Activated T-helper 1 cell treated with anti-CD3 and anti-CD28 coated beads, Interleukin-2, amount 50 U/mL, for 16 hours (primary cell): Measurements from ENCODE around the gene INPP5A.

Experiments
- DNase-seq, 2 donors: peaks; one replicate each; pipeline ENCODE4 v3.0.0-alpha.2; 2020; ENCODE audit warnings: low read depth in 1 of 2, low spot score in 1 of 2

Gene INPP5A

DNA sequence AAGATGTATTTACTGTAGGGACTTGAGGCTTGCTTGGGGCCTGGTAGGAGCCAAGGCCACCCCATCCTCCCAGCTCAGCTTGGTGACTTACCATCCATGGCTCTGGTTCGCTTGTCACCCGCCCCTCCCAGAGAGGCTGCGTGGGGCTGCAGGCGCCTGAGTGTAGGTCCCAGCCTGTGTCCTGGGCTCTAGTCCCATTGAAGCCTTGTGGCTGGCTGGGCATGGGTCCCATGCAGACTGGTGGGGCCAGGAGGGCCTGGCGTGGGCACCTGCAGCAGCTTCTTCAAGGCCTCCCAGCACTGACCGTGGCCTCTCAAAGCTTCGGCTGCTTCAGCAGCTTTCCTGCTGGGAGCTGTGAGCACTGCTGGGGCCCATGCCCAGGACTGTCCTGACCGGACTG is 118.1 kb downstream of the INPP5A start:
- DNase-seq: no peak

DNA sequence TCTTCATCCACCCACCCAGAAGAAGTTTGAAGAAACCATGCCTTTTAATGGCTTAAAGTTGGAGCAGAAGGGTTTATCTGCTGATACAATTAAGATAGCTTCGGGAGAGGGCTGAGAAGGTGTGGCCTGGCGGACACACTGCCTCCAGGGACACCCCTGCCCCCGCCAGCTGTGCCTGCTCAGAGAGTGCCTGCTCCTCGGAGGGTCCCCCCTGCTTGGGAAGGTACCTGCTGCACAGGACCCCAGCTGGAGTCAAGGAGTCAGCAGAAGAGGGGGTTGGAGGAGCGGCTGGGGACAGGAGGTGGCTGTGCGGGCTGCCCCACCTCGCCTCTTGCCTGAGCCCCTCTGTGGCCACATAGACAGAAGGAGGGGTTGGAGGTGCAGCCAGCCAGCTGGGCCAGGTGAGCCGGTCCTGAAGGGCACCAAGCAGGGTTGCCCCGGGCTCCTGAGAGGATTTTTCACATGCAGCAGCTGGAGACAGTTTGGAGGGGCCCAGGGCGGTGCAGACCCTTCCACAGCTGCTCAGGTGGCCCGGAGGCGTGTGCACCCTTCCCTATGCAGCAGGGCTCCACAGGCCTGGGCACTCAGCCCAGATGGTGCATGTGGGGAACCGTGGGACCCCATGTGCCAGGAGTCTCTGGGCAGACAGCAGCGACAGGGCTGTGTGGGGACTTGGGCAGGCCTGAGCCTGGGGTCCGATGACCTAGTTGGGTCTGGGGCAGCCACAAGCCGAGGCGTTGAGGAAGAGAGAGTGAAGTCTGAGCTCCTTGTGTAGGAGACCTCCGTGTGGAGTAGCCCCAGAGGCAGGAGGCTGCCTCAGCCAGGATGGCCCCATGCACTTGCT is 118.9 kb downstream of the INPP5A start:
- no peak for DNase-seq

DNA sequence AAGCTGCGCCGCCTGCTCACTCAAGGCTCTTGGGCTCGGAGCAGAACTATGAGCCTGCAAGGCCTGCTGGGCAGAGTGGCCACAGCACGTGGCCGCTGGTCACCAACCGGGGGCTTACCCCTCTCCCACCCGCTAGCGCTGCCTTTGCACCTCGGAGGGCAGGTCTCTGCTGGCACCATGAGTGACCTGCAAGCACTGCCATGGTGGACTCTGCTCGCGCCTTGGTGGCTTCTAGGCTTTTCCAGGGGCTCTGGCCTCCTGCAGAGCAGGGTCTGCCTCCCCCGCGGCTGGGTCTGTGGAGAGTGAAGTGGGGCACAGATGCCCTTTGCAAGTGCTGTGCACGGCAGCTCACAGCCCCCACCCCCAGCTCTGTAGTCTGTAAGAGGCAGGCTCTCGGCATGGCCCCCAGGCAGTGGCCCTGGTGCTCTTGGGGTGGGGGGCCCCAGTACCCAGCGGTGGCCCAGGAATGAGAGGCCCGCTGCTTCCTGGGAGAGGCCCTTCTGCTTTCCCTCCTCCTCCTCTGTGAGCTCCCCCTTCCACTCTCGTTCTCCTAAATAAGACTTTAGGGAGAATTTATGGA is 119.6 kb downstream of the INPP5A start:
- DNase-seq: no peak

DNA sequence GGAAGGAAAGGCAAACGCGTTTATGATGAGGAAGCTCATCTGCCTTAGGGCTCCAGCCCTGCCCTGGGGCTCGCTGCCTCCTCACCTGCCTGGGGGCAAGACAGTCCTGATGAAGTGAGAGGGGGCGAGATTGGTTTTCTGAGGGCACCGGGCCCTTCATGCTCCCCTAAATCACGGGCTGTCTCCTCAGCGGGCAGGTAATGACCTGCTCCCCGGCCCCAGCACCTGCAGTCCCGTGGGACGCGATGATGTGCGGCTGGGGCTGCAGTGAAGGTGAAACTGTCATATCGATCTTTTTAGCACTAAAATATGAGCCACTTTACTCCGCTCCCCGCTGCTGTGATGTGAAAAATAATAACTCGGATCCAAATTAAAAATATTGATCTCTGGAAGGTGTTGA is 120.2 kb downstream of the INPP5A start:
- no peak for DNase-seq

DNA sequence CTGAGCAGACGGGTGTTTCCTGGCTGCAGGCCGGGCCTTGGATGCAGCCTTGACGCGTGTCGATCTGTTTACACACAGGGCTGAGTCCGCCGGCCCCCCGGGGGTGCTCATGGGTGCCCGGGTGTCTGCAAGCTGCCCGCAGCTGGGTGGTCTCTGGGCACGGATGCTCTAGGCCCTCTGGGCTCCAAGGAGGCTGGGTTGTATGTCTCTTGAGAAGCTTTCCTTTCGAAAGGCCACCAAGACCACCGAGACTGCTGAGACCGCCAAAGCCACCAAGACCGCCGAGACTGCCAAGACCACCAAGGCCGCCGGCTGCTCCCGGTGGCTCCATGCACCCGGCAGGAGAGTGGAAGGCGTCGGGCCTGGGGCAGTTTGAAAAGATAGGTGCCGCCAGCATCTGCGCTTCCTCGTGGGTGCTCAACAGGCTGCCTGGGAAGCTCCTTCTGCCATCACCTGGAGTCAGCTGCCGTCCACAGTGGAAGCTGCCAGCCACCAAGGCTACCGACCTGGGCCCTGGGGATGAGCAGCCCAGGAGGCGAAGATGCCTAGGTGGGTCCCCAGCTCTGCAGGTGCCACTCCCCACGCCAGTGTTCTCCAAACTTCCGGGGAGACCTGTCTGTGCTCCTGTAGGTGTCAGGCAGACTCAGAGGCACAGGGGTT is 121.1 kb downstream of the INPP5A start:
- no peak for DNase-seq

DNA sequence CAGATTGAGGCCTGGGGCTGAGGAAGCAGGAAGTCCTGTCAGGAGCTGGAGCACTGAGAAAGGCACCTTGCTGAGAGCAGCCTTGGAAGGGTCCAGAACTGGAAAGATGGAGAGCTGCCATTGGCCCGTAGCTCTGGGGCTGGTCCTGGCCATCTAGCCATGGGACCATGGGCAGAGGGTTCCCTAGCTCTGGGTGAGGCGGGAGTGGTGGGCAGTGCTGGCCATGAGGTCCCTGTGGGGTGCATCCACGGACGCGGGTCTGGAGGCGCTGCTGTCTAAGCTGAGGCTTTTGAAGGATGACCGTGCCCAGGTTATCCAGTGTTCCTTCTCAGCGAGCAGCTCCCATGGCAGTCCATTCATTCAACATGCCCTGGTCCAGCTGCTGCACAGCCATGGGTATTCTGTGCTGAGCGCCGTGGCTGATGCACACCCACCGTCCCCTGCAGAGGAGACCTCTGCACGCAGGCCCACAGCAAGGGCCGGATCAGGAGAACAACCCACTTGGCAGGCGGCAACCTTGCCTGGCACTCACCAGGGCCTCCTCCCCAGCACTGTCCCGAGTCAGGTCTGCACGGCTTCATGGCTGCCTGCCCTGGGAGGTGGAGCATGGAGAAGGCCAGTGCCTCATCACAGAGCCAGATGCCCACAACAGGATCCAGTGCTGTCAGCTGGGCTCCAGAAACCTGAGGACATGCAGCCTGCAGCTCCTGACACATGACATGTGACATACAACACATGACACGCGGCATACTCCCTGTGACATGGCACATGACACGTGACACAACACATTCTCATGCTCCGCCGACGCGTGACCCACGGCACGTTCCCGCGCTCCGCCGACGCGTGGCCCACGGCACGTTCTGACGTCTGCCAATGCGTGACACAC is 121.9 kb downstream of the INPP5A start:
- DNase-seq: no peak

DNA sequence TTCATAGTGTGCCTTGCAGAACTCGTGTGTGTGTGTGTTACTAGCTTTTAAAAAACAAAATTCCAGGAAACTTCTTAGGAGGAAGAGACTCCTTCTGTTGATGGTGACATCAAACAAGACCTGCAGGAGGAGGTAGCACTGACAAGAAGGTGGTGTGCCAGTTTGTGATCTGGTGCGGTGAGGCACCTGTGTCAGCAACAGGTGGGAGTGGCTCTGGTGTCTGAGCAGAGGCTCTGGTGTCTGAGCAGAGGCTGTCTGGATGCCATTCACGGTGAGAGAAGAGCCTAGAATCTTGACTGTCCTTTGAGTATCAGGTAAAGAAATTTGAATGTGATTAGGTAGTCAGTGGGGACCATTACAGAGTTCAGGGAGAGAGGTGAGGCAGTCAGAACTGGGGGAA is 122.8 kb downstream of the INPP5A start:
- no peak for DNase-seq

DNA sequence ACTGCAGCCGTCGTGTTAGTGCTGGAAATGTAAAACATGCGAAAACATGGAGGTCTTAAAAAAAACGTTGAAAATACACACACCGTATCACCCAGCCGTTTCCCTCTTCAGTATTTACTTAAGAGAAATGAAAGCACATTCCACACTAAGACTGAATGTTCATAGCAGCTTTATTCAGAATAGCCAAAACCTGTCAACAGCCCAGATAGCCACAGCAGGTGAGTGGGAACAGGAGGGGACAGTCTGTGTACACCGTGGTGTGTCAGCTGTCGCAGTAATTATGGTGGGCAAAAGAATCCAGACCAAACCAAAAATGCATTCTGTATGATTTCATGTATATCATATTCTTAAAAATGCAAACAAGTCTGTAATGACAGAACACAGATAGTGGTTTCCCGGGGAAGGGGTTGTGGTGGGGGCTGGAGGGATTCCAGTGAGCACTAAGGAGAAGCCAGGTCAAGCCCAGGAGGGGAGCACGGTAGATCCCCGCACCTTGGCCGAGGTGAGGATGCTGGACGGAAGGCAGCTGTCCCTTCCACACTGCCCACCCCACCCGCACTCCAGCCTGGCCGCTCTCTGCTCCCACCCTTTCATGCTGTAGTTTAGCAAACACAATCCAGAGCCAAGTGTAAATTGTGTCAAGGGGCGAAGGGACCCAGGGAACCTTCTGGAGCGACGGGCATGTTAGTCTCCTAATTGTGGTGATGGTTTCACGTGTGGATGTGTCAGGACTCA is 124.8 kb downstream of the INPP5A start:
- DNase-seq: no peak

DNA sequence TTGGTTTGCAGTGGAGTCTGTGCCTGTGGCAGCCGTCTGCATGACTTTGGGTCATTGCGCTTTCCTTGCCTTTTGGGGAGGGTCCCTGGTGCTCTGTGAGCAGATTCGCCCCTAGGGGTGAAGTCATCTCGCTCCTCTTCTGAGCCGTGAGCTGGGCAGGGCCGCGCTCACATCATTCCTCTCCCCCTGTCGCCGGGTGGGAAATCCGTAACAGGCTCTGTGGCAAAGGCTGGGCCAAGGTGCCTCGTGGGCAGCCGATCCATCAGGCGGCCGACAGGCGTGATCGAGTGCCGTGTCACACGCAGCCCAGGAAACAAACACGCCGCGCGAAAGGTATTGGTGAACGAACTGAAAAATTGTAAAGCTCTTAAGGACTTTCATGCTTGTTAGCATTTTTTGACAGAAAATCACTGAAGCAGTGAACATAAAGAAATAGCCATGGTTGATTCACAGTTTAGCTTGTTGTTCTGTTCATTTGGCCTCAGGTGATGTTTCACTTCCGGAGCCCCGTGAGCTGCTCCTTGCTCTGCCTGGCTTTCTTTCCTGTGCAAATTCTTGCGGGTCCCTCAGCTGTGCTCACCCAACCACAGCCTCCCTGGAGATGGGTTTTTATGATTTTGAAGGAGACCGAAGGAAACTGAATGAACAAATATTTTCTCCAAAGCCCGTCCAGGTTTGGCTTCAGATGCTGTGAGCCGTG is 126.2 kb downstream of the INPP5A start:
- no peak for DNase-seq

DNA sequence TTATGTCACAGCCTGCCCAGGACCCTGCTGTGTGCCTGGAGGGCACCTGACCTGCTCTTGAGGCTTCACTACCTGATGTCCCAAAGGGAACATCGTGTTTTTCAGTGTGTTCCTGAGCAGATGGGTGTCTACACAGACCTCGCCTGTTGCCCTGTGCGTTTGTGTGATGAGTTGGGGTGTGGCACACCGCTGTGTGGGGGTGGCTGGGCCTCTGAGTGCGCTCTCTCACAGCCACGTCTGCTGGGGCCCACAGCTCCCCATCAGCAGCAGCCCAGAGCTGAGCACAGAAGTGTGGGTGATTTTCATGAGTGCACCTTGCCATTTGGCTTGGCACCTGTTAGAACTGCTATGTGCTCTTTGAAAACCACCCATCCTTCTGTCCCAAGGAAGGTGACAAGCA is 126.8 kb downstream of the INPP5A start:
- no peak for DNase-seq

DNA sequence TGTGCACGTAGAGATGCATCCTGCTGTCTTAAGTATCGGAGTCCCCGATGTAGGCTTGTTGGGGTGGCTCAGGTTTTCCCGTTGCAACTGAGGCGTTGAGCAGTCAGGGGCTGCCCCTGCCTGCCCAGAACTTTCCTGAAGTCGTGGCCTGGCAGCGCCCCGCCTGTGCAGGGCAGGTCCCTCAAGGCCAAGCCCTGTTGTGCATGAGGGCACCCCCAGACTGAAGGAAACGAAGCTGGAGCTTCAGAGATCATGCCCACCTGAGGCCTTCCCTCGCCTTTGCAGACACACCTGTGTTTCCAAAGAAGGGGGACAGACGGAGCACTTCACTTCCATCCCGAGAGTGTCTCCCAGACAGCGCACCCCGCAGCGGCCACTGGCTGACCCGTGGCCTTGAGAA is 127.3 kb downstream of the INPP5A start:
- no peak for DNase-seq

DNA sequence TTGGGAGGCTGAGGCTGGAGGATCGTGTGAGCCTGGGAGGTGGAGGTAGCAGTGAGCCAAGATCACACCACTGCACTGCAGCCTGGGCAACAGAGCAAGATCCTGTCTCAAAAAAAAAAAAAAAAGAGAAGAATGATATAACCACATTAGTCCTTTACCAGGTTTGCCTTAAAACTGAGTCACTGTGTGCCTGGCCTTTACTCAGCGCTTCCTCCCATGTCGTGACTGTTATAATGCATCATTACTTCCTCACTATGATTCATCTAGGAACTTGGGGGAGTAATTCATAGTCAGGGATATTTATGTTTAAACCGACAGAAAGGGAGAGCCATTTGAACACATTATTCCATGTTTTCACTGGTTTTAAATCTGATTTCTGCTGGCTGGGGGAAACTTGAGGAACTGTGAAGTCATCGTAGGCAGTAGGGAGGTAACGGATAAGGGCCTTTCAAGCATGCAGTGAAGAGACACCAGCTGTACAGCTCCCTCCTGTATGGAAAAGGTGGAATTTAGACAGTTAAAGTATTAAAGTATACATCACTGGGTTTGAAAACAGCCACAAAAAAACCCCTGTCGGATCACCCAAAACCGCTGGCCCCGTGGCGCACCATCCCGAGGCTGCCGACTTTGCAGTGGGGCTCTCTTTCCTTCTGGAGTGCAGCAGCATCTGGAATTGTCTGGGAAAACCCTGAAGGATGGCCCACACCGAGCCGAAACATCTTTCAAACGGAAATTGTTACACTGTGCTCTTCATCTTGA is 128.5 kb downstream of the INPP5A start:
- DNase-seq: no peak

DNA sequence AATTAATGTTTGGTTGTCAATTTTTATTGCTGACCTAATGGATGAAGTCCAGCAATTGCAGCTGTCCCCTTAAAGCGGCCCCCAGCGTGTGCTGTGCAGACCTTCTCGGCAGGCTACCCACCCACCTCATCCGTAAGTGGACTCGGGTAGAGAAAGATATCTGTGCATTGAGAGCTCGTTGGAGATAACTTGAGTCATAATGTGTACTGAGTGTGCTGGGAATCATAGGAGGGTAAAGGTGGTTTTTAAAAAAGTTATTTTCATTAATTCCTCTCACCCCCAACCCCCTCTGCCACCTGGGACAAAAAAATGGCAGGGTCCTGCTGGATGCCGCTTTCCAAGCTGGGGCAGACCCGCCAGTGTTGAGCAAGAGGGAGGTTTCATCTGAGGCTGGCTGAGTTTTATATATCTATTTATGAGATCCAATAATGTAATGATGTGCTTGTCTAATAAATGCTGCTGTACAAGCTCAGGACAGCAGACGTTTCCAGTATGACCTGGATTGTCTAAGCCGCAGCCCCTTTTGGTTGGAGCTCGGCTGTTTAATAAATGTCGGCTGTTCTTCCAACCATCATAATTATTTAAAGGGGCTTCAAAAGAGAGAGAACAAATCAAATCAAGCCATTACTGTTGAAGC is 129.2 kb downstream of the INPP5A start:
- DNase-seq: no peak

DNA sequence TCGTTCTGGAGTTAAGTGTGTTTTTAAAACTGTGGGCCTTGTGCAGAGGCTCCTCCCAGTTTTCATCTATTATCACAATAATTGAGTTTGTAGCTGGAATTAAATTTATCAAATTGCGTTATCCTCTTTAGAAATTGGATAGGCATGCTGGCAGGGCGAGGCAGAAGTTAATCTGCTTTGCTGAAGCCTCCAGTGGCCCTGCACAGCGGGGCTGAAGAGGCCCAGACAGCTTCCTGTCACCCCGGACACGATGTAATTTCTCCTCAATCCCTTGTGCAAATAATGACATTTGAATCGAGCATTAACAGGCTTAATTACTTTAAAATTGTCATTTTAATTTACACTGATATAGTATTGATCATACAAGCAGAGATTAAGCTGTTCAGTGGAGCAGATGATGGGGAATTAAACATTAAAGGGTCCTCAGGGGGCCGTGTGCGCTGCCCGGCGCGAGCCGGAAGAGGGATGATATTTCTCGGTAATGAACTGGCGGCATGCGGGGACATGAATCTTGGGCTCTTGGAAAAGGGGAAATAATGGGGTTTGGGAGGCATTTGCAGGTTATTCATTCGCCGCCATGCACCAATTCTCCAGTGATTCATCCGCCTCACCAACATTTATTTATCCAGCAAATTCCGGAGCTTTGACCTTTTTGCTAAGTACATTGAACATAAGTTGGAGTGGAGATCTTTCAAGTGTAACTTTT is 129.9 kb downstream of the INPP5A start:
- DNase-seq: no peak

DNA sequence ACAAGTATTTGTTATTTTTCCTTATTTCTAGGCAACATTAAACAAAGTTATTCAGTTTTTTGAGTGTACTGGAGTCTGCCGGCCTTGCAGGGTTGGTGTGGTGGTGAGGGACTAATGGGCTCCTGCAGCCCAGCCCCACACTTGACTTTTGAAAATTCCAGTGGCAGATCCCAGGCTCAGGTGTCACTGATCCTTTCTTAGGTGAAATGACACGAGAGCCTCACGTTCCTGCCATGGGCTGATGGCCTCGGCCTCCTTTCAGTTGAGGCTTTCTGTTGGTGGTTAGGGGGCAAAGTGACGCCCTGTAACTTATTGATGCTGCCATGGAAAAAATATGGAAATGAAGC is 130.4 kb downstream of the INPP5A start:
- DNase-seq: no peak

DNA sequence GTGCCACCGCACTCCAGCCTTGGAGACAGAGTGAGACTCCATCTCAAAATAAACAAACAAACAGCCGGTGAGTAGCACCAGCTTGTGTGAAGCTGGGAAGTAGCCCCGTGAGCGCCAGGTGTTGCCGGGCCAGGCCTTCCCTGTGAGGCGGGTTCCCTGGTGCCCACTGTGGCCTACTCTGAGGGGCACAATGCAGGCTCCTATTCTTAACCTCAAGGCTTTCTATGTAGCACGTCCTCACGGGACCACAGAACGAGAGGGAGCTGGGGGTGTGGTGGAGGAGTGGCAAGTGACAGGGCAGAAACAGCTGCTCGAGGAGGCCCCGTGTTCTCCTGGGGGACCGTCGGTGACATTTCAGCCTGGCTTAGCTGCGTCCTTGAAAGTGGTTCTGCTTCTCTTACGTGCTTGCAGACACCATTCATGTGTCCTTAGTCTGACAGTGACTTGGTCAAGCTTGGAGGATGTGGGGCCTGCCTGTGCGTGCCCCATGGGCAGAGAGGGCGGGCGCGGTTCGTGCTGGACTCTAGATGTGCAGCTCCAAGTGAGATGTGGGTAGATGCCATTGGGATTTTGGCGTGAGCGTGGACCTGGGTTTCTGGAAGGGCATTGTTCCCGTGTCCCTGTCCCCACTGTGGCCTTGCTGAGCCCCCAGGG is 131.7 kb downstream of the INPP5A start:
- no peak for DNase-seq

DNA sequence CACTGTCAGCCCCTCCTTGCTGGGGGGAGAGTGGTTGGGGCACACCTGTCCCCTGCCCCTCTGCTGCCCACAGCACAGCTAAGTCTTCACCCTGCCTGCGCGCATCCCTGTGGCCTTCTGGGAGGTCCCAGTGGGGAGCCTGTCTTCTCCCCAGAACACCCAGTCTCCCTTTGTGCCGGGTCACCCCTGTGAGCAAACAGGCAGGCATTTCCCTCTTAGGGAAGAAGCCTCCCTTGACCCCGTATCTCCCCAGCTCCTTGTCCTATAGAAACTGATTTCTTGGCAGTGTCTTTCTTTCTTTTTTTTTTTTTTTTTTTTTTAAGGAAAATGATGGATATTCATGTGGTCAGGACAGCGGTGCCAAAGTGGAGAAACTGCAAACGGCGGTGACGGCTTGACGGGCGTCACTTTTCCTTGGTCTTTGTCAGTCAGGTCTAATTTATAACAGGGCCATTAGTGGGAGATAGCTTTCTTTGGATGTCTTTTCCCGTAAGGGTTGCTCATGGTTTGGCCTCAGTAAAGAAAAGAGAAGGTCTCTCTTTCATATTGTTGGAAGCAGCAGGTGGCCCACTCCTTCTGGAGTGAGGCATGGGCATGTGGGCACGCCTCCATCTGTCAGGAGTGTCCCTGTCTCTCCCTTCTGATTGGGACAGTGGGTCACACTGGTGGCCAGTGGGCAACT is 133.1 kb downstream of the INPP5A start:
- no peak for DNase-seq
